Measurements from ENCODE around the gene CTNNA3.

Gene CTNNA3

GRCh38 chr10:66747451-66747850 is 948.5 kb downstream of the CTNNA3 start:
- H3K36me3 ChIP-seq (ENCODE audit: low read depth), result no peaks in the 10 kb centered on the region
- H3K27me3 ChIP-seq (ENCODE audit: insufficient read depth, poor library complexity, severe bottlenecking), result no peaks in the 10 kb centered on the region
- ATAC-seq (ENCODE audit: low read depth) (peak; percentile 99), DNase-seq (ENCODE audit: low spot score) (no peak)
- H3K4me3 ChIP-seq (ENCODE audit: severe bottlenecking), result no peak overlapping the region
- peaks cover 18% of the 10 kb centered on the region for H3K4me1 ChIP-seq (ENCODE audit: insufficient read depth, poor library complexity, severe bottlenecking)
- H3K9me3 ChIP-seq (ENCODE audit: severe bottlenecking), result no peaks in the 10 kb centered on the region
- peak overlapping the region; percentile 70 for H3K27ac ChIP-seq (ENCODE audit: poor library complexity, severe bottlenecking)
- no peak for TF ChIP-seq CTCF (IDR thresholded peaks at IDR 0.05; ENCODE audit: poor library complexity, severe bottlenecking)

- peaks cover 18% of the 10 kb centered on the region for H3K4me1 ChIP-seq (ENCODE audit: insufficient read depth, poor library complexity, severe bottlenecking)
- TF ChIP-seq CTCF (IDR thresholded peaks at IDR 0.05; ENCODE audit: poor library complexity, severe bottlenecking), result no peak
- H3K4me3 ChIP-seq (ENCODE audit: severe bottlenecking), result no peak overlapping the region
- peak overlapping the region; percentile 70 for H3K27ac ChIP-seq (ENCODE audit: poor library complexity, severe bottlenecking)
- no peaks in the 10 kb centered on the region for H3K36me3 ChIP-seq (ENCODE audit: low read depth)
- H3K9me3 ChIP-seq (ENCODE audit: severe bottlenecking), result no peaks in the 10 kb centered on the region
- DNase-seq (ENCODE audit: low spot score) (no peak), ATAC-seq (ENCODE audit: low read depth) (no peak)
- no peaks in the 10 kb centered on the region for H3K27me3 ChIP-seq (ENCODE audit: insufficient read depth, poor library complexity, severe bottlenecking)
These were observed 949.3 kb downstream of the CTNNA3 start for GRCh38 chr10:66746711-66747110.

GRCh38 chr10:66746246-66746645 is 949.7 kb downstream of the CTNNA3 start:
- no peak overlapping the region for H3K4me3 ChIP-seq (ENCODE audit: severe bottlenecking)
- no peaks in the 10 kb centered on the region for H3K27me3 ChIP-seq (ENCODE audit: insufficient read depth, poor library complexity, severe bottlenecking)
- peaks cover 18% of the 10 kb centered on the region for H3K4me1 ChIP-seq (ENCODE audit: insufficient read depth, poor library complexity, severe bottlenecking)
- no peaks in the 10 kb centered on the region for H3K36me3 ChIP-seq (ENCODE audit: low read depth)
- no peak for DNase-seq (ENCODE audit: low spot score)
- no peak for TF ChIP-seq CTCF (IDR thresholded peaks at IDR 0.05; ENCODE audit: poor library complexity, severe bottlenecking)
- H3K27ac ChIP-seq (ENCODE audit: poor library complexity, severe bottlenecking), result peak overlapping the region; percentile 70
- no peak for ATAC-seq (ENCODE audit: low read depth)
- no peaks in the 10 kb centered on the region for H3K9me3 ChIP-seq (ENCODE audit: severe bottlenecking)

- Histone ChIP-seq H3K4me3 (ENCODE audit: severe bottlenecking) (no peak overlapping the region), H3K4me1 (ENCODE audit: insufficient read depth, poor library complexity, severe bottlenecking) (peaks cover 18% of the 10 kb centered on the region), H3K27ac (ENCODE audit: poor library complexity, severe bottlenecking) (no peak overlapping the region), H3K36me3 (ENCODE audit: low read depth) (no peaks in the 10 kb centered on the region), H3K27me3 (ENCODE audit: insufficient read depth, poor library complexity, severe bottlenecking) (no peaks in the 10 kb centered on the region), H3K9me3 (ENCODE audit: severe bottlenecking) (no peaks in the 10 kb centered on the region)
- ATAC-seq (ENCODE audit: low read depth) (no peak), DNase-seq (ENCODE audit: low spot score) (no peak)
- TF ChIP-seq CTCF (IDR thresholded peaks at IDR 0.05; ENCODE audit: poor library complexity, severe bottlenecking), result no peak
These were observed 951.1 kb downstream of the CTNNA3 start for GRCh38 chr10:66744915-66745314.

GRCh38 chr10:66737241-66737640 is 958.8 kb downstream of the CTNNA3 start:
- DNase-seq (ENCODE audit: low spot score) (no peak), ATAC-seq (ENCODE audit: low read depth) (no peak)
- H3K4me3 ChIP-seq (ENCODE audit: severe bottlenecking), result no peak overlapping the region
- no peaks in the 10 kb centered on the region for H3K4me1 ChIP-seq (ENCODE audit: insufficient read depth, poor library complexity, severe bottlenecking)
- no peaks in the 10 kb centered on the region for H3K9me3 ChIP-seq (ENCODE audit: severe bottlenecking)
- TF ChIP-seq CTCF (IDR thresholded peaks at IDR 0.05; ENCODE audit: poor library complexity, severe bottlenecking), result no peak
- H3K27ac ChIP-seq (ENCODE audit: poor library complexity, severe bottlenecking), result no peak overlapping the region
- H3K36me3 ChIP-seq (ENCODE audit: low read depth), result no peaks in the 10 kb centered on the region
- no peaks in the 10 kb centered on the region for H3K27me3 ChIP-seq (ENCODE audit: insufficient read depth, poor library complexity, severe bottlenecking)
